GM19372 (cell line): Measurements from ENCODE around the gene MVD.

Experiments
- ATAC-seq: cut with Tn5 transposase; IDR thresholded peaks from one replicate; pipeline ENCODE4 v1.9.1; 2021; ENCODE audit warnings: mild to moderate bottlenecking, low read depth, moderate library complexity; ENCODE audit not compliant: unreplicated experiment

MVD gene

DNA sequence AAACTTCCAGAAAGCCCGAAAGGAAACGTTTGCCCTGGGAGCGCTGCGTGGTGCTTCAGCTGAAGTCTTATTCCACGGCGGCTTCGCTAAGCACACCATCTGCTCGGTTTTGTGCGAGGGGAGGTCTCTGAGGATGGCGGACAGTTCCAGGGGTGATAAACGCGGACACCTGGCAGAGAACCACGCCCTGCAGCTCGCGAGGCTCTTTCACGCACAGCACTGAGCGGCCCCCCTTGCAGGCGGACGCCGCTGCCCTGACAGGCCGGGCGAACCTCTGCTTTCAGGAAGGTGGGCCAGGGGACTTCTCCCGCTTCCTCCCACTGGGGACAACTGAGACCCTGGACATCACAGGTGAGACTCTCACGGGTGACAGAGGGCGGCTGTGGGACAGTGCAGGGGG lies 3.7 kb downstream of the MVD start:
- ATAC-seq, result no peak

DNA sequence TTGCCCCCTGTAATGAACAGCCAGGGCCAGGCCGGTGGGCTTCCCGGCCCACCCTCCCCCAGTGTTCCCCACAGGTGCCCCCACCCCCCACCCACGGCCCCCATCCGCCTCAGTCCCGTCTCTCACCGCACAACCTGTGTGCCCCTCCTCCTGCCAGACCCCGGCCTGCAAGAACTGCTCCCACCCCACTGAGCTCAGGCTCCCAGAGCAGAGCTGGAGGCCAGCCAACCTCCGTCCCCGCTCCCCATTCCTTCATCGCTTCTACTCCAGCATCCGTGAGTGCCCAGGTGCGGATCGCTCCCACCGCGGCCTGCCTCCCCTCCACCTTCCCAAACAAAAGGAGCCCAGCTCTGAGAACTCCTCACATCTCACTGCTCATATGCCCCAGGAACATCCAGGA lies 4.2 kb downstream of the MVD start:
- ATAC-seq, result no peak

DNA sequence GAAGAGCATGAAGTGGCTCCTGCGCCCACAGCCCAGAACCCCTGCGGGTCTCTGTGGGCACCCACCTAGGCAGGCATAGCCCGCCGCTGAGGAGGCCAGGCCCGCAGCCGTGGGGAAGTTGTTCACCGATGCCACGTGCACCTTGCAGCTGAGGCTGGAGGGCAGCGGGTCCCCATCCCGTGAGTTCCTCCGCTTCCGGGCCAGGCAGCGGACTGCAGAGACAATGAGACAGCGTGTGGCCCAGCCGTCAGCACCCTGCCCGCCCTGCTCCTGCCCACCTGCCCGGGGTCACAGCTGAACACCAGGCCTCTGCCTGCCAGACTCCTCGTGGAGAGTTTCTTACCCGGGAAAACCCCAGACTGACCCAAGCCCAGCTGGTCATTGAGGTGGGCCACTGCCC lies 5.5 kb downstream of the MVD start:
- ATAC-seq, result no peak

GRCh38 chr16:88656291-88656980 lies 6.5 kb downstream of the MVD start:
- ATAC-seq, result no peak

- no peak for ATAC-seq
These were observed 7.1 kb downstream of the MVD start for GRCh38 chr16:88655733-88656281.

DNA sequence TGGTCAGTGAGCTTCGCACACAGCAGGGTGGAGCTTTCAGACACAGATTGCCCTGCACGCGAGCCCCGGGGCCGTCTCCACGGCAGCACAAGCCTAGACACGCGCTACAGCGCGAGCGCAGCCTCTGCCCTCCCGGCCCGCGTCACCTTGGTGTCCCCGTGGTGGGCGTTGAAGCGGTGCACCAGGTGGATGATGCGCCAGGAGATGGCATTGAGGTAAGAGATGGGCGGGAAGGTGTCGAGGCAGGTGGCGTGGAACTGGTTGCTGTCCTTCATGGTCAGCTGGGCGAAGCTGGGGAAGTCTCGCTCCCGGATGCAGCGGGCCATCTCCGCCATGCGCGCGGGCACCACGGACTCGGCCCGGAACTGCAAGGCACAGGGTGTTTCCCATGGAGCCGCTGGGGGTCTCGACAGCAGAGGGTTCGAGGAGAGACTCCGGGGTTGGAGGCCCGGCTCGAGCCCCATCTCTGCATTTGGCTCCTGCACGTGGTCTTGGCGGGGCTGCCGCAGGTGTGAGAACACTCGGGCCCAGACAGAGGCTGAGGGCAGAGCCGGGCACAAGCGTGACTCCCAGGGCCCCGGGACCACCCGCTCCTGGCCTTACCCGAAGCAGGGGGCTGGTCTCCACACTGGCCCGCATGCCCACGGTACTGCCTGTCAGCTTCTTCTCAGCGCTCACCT lies 7.7 kb downstream of the MVD start:
- no peak for ATAC-seq

- ATAC-seq, result no peak
These were observed 8.4 kb downstream of the MVD start for GRCh38 chr16:88654363-88655052.

DNA sequence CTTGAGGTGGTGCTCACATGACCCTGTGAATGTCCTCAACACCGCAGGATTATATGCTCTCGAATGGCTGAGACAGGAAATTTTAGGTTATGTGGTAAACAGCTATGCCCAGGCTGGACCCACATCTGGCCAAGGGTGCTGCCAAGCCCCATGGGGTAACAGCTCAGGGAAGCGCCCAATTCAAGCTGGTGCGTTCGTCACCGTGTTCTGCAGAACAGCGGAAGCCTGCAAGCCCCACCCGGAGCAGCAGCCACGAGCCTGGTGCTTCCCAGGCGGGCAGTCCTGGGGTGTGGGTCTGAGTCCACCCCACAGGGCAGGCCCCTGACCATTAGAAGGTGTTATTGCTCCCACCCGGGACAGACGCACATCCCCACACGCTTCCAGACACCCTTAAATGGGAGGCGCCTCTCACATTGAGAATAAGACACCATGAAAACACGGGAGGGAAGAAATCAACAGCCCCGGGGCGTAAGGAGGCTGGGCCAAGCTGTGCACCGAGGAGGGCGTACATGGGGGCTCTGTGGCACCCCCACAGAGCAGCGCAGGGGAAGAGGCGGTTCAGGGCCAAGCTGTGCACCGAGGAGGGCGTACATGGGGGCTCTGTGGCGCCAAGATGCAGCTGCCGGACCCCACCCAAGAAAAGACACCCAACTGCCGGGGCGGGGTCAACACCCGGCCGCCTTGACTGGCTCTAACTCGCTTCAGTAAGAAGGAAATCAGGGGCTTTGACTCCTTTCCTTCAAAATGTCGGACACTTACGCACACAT lies 9.1 kb downstream of the MVD start:
- ATAC-seq, result no peak

GRCh38 chr16:88653101-88653500 lies 9.8 kb downstream of the MVD start:
- no peak for ATAC-seq

GRCh38 chr16:88652762-88653063 lies 10.2 kb downstream of the MVD start:
- no peak for ATAC-seq

GRCh38 chr16:88651989-88652761 lies 10.7 kb downstream of the MVD start:
- ATAC-seq, result no peak

DNA sequence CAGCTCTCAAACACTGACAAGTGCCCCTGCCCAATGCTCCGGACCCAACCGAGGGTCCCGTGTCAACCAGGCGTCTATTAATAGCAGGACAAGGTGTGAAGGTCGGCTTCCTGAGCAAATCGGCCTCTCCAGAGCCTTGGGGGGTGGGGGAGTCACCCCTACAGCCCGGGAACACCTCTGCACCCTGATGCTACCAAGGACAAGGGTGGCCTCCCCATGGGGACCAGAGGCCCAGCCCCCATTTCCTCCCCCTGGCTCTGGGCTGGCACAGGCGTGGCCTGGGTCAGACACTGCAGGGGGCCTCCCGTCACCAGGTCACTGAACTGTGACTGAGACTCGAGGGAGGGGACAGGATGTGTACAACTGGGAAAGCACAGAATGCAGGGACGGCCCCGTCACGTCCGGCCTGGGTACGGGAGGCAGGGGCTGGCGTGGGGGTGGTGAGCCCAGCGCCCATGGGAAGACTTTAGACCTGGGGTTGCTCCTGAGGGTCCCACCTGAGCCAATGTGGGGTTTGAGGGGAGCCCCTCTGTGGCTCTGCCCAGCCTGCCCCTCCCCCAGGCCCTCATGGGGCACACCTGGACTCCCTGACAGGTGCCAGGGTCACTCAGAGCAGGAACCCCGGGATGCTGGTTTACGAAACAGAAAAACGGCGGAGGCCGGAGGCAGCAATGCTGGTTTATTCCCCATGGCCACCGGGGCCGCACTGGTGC lies 11.5 kb downstream of the MVD start:
- peak; percentile 70 for ATAC-seq

- ATAC-seq, result peak; percentile 77
These were observed 12.1 kb downstream of the MVD start, which contains the start of gene CYBA for GRCh38 chr16:88650749-88651275. TSS of gene CYBA (minus strand) at chr16:88651053. CDS start at chr16:88651013, 40 bp downstream.

GRCh38 chr16:88649924-88650748 lies 12.8 kb downstream of the MVD start:
- peak; percentile 13 for ATAC-seq

- ATAC-seq, result no peak
These were observed 13.5 kb downstream of the MVD start for GRCh38 chr16:88649195-88649923.

DNA sequence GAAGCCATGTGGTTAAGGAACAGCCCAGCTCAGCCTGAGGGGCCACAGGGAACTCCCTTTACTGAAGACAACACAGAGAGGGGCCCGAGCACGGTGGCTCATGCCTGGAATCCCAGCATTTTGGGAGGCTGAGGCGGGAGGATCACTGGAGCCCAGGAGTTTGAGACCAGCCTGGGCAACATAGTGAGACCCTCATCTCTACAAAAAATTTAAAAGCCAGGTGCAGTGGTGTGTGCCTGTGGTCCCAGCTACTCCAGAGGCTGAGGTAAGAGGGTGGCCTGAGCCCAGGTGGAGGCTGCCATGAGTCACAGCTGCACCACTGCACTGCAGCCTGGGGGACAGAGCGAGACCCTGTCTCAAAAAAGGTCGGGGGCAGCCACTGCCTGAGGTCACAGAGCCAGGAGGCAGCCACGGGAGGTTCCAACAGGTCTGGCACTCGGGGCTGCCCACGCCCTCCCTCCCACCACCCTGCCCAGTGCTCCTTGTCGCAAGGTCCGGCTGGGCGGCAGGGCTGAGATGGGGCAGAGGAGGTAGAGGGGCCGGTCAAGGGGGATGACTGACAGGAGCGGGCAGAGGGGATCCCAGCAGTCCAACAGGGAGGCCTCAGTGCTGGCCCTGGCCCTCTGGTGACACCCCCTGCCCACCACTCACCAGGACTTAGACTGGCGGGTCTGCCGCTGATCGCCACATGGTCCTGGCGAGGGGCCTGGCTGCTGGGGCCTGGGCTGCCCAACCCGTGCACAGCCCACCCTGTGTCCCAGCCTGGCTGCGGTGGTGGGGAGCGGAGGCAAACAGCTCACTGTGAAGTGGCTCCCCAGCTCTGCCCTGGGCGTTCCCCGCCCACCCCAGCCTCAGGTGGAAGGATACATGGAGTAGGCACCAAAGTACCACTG lies 15.5 kb downstream of the MVD start:
- ATAC-seq, result no peak
